Medulla oblongata (tissue), 1 donor: ENCODE data around the gene PPP6R3.
A peak's percentile ranks its signal among the peaks of the same experiment; 100 is the strongest.
"Not testable (repeated sequence)": the region's sequence is repeated elsewhere in the genome, so short reads cannot be mapped to it uniquely, and the experiment has no call there.

Source experiments
- DNase-seq: peaks from one replicate; pipeline ENCODE4 v3.0.0-alpha.2; 2015; ENCODE audit errors: extremely low spot score

PPP6R3 gene

DNA sequence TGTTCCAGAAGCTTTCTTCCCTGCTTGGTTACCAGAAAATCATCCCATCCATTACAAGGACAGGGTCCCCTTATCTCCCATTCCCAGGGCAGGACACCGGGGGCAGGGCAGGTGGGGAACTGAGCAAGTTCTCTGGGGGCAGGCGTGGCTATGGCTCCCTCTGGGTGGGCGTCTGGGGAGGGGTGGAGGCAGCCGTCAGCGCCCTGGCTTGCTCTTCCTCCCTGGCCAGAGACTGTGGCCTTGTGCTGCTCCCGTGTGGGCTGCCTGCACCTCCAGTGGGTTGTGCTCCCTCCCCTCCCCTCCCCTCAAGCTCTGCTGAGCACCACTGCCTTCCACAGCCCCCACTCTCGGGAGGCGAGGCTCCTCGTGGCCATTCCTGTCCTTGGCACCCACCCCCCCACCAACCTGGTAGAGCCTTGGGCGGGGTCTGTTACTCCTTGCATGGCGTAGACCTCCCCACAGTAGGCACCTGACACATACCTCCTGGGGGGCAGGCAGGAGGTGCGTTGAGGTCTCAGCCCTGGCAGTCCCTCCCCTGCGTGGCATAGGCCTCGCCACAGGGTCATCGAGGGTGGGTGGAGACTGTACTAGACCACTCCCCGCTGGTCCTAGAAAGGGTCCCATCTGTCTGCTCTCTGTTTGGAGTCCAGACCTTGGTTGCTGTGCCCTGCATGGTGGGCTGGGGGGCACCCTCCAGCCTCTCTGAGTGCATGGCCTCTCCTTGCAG lies 24.2 kb upstream of the PPP6R3 start:
- no peak for DNase-seq

DNA sequence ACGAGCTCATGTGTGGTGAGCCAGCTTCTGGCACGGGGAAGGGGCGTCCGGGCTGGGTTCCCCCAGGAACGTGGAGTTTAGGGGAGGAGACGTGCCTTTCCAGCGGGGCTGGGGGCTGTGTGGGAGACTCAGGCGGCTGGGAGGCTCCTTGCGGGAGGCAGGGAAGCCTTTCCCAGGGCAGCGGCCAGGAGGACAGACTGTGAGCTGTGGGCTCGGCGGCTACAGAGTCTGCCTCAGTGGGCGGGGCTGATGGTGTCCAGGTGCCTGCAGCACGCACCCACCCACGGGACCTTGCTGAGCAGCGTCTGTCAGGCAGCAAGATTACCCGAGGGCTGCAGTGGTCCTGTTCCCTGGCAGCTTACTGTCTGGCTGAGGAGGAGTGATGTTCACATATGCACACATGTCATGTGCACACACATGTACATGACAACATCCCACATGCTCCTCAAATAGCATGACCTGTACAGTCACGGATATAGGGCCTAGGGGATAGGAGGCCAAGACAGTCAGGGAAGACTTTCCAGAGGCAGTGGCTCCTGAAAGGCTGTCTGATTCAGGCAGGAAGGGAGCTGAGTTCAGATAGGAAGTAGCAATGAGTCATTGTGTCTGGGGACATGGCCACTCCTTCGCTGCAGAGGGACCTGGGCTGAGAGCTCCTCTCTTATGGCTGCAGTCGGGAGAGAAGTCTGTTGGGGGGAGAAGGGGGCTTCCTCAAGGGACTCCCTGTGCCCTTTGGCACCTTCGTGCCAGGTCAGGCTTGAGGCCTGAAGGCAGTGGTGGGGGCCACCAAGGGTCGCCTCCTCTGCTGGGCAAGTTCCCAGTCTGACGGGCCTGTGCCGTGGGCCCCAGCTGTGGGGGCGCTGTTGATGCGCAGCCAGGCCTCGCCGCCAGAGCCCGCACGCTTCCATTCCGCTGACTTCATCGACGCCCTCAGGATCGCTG lies 23.3 kb upstream of the PPP6R3 start:
- DNase-seq, result no peak

DNA sequence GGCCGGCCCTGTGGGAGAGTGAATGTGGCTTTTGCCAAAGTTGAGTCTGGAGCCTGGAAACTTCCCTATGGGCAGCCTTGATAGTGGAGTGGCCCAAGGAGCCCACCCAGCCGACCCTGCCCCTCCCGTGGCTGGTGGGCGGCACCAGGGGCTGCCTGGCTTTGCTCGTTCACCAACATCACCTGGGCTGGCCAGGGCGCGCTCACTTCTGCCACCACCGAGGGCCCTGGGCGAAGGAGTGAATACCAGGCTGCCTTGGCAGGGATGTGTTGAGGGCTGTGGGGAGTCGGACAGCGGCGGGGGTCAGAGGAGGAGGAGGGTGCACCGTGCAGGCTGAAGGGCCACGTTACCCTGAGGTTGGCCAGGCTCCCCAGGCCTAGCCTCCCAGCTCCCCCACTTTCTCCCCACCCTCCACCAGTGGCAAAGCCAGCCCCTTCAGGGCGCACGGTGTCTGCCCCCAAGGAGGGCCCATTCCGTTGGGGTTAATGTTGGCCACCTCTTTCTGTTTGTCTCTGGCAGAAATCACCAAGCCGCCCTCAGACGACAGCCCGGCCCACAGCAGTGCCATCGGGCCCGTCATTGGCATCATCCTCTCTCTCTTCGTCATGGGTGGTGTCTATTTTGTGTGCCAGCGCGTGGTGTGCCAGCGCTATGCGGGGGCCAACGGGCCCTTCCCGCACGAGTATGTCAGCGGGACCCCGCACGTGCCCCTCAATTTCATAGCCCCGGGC lies 22.5 kb upstream of the PPP6R3 start:
- DNase-seq, result no peak

DNA sequence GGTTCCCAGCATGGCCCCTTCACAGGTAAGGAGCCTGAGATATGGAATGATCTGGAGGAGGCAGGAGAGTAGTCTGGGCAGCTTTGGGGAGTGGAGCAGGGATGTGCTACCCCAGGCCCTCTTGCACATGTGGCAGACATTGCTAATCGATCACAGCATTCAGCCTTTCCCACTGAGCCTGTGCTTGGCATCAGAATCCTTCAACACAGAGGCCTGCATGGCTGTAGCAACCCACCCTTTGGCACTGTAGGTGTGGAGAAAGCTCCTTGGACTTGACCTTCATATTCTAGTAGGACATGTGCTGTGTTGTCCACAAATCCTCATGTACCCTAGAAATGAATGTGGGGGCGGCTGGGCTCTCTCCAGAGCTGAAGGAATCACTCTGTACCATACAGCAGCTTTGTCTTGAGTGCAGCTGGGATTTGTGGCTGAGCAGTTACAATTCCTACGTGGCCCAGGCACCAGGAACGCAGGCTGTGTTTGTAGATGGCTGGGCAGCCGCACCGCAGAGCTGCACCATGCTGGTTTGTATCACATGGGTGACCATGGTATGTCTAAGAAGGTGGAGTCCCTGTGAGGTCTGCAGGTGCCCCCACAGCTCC lies 21.8 kb upstream of the PPP6R3 start:
- DNase-seq, result no peak

DNA sequence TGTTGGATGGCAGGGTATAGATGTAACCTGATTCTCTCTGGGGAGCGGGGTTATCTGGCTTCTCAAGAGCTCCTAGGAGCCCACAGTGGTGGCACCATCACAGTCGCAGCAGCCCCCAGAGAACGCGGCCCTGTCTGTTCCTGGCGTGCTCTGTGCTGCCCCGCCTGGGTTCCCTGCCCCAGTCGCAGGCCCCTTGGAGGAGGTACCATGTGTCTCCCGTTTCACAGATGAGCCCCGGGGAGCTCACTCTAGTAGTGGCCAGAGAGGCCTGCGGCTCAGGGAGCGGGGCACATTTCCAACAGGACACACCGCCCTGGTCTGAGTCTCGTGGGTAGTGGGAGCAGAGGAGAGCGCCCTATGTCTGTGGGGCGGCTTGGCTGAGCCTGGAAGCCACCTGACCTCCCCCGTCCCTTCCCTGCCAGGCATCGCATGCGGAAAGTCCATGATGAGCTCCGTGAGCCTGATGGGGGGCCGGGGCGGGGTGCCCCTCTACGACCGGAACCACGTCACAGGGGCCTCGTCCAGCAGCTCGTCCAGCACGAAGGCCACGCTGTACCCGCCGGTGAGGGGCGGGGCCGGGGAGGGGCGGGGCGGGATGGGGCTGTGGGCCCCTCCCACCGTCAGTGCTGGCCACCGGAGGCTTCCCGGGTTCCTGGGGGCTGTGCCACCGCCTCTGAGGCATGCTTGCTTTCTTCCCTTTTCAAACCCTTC lies 21.0 kb upstream of the PPP6R3 start:
- no peak for DNase-seq

DNA sequence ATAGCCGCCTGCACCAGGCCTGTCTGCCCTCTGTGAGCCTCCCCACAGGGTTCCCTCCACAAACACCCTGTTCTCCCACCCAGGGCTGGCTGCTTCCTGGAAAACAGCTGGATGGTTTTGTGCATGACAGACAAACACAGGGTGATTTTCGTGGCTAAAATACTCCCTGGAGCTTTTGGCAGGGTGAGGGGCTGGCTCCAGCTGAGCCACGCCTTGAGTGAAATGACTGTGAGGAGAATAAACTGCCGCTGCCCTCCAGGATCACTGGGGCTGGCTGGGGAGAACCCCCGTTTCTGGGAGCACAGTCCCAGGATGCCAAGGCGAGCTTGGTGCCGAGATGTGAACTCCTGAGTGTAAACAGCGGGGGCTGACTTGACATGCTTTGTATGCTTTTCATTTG lies 20.3 kb upstream of the PPP6R3 start:
- no peak for DNase-seq

DNA sequence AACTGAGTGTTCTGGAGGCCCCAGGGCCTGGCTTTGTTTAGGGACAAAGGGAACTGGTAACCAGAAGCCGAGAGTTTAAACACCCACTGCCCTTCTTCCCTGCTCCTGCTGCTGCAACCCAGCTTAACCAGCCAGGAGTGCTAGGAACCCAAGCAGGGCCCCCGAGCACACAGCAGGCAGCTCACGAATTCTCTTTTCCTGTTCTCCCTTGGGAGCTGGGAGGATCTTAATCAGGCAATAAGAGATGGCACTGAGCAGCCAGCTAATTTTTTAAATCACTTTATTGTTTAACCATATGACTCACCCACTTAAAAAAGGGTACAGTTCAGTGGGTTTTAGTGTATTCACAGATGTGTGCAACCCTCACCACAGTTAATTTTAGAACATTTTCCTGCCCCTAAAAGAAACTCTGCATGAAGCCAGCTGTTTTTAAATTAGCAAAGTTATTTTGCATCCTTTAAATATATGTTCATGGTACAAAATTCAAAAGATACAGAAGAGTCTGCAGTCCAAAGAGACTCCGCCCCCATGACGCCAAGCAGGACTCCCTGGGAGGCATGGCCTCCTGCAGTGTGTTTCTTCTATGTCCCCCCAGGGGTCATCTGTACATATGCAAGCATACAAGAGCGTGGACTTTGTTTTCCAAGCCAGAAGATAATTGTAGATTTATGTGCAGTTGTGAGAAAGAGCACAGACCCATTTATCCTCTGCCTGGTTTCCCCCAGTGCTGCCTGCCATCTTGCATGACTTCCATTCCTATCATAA lies 18.9 kb upstream of the PPP6R3 start:
- DNase-seq, result no peak

DNA sequence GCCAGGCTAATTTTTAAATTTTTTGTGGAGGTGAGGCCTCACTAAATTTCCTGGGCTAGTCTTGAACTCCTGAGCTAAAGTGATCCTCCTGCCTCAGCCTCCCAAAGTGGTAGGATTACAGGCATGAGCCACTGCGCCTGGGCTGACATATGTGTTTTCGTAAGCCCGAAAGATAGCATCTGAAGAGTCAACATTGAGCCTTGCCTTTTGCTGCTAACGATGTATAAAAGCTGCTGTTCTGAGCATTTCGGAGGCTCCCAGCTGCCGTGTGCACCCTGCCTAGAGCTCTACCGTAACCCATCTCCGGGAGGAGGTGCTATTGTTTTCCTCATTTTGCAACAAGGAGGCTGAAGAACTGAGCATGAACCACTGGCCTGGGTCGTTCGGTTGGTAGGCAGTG lies 18.1 kb upstream of the PPP6R3 start:
- no peak for DNase-seq

DNA sequence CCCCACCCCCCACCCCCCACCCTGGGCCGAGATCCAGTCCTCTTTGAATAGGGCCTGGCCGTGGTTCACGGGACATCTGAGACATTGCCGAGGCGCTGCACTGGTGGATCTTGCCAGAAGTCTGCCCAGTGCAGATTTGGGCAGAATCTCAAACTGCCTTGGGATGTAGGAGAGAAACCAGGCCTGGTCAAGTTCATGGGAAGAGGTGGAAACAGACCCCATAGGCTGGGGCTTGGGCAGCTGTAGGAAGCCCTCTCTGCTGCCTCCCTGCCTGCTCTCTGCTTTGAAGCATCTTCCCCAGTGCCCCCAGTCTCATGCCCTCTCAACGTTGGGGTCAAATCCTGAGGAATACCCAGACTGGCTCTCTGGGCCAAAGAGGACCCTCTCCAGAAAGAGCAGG lies 16.0 kb upstream of the PPP6R3 start:
- DNase-seq, result no peak

DNA sequence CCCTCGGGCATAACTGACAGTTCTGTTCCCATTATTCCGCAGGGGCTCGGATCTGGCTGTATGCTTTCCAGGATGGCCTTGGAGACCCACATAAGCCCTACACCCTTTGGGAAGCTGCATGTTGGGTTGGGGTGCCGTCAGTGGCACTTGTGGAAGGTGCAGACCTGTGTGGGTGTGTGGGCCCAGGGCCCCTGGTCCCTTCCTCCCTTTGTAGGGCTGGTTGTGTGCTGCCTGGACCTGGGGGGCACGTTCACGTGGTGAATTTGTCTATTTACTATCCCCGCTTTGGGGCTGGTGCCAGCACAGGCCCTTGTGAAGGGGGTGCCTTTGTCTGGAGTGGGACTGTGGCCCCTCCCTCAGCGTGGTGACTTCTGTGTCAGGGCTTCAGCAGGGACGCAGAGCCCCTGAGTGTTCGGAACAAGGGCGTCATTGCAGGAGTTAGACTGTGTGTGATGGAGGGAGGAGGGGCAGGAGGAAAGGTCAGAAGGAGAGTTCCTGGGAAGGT lies 15.0 kb upstream of the PPP6R3 start:
- DNase-seq, result no peak

DNA sequence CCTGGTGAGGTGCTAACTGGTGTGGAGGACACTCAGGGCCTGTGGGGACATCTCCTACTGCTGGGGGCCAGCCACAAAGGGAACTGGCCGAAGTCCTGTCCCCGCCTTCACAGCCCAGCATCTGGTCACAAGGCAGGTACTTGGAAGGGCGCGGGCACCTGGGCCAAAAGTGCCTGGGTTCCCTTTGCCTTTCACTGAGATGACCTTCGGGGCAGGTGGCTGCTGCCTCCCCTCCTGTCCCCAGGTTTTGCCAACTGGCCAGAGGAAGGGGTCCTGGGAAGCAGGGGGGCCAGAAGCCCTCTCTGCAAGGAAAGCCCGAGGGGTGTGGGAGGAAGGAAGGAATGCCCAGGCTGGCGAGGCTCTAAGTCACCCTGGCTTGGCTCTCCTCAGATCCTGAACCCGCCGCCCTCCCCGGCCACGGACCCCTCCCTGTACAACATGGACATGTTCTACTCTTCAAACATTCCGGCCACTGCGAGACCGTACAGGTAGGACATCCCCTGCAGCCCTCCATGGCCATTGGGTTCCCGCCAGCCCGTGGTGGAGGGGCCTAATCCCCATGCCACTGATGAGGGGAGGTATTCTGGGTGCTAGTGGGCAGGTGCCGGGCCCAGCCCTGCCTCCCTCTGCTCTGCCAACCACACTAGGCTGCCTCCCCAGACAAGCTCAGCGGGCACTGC lies 14.4 kb upstream of the PPP6R3 start:
- no peak for DNase-seq

DNA sequence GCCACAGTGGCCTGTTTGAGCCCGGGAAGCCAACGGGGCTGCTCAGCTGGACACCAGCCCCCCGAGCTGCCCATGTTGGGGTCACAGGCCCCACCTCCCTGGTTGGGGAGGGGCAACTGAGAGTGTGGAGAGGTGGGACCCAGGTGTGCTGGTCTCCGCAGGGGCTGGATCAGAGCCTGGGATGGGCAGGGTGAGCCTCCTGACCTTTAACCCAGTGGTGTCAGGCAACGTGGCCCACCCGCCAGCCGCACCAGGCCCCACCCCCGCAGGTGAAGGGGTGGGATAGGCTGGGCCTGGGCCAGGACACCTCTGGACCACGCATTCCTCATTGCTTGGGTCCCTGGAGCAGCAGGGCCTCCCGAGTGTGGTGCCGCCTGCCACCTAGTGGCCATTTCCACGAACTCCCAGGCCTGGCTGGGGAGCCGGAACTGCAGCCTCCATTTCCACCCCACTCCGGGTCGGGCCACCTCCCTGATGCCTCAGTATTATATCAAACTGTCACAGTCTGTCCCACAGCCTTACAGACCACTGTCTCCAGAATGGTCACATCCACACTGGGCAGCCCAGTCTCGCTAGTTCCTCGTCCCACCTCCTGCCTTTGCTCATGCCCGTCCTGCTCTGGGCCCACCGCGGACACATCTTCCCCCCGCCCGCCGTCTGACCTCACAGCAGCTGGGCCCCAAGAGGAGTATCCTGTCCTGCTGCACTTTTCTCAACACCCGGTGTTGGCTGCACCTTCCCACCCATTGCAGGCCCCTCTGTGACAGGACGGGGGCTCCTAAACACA lies 13.3 kb upstream of the PPP6R3 start:
- DNase-seq, result peak; percentile 78

DNA sequence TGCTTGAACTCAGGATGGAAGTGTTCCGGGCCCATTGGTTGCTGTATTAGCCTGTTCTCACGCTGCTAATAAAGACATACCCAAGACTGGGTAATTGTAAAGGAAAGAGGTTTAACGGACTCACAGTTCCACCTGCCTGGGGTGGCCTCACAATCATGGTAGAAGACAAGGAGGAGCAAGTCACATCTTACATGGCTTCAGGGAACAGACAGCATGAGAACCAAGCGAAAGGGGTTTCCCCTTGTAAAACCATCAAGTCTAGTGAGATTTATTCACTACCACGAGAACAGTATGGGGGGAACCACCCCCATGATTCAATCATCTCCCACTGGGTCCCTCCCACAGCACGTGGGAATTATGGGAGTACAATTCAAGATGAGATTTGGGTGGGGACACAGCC lies 12.6 kb upstream of the PPP6R3 start:
- not testable (repeated sequence) for DNase-seq

DNA sequence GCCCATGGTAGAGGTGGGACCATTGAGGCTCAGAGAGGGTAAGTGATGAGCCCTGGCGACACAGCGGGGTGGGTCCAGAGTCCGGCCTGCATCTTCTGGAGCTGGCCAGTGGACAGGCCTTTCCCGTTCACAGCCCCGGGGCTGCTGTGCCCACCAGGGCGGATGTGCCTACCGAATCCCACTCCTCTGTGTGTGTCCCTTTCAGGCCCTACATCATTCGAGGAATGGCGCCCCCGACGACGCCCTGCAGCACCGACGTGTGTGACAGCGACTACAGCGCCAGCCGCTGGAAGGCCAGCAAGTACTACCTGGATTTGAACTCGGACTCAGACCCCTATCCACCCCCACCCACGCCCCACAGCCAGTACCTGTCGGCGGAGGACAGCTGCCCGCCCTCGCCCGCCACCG lies 11.9 kb upstream of the PPP6R3 start:
- no peak for DNase-seq

DNA sequence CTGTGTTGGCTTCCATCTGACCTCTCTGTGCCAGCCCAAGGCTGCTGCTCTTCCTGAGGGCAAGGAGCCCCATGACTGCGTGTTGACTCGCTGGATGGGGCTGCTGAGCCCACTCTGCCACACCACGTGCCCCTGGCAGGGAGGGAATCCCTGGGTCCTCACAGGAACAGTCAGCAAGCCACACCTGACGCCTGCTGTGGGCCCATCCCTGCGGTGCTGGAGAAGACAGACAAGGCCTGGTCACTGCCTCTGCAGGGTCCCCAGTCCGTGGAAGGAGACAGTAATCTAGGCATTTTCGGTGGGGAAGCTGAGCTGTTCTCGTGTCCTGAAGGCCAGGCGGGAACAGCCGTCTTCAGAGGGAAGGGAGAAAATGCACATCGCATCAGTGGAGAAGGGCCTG lies 10.6 kb upstream of the PPP6R3 start:
- DNase-seq, result no peak

DNA sequence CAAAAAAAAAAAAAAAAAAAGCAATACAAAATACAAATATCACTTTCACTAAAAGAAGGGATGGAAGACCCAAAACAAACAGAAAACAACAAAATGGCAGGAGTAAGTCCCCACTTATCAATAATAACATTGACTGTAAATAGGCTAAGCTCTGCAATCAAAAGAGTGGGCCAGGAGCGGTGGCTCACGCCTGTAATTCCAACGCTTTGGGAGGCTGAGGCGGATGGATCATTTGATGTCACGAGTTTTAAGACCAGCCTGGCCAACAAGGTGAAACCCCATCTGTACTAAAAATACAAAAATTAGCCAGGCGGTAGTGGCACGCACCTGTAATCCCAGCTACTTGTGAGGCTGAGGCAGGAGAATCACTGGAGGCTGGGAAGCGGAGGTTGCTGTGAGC lies 9.8 kb upstream of the PPP6R3 start:
- no peak for DNase-seq

DNA sequence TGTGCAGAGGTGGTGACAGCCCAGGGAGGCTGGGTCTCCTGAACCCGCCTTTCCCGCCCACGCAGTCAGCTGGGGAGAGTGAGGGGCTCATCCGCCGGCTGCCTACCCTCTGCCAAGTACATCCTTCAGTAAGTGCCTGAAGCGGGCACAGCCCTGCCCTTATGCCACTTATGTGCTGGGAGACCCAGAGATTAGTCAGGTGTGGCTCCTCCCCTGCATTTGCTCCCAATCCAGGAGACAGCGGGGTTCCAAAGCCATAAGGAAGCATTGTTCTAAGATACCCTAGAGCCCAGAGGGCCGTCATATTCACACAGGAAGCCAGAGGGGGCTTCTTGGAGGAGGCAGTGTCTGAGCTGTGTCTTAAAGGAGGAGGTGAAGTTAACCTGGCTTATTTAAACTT lies 5.8 kb upstream of the PPP6R3 start:
- no peak for DNase-seq

DNA sequence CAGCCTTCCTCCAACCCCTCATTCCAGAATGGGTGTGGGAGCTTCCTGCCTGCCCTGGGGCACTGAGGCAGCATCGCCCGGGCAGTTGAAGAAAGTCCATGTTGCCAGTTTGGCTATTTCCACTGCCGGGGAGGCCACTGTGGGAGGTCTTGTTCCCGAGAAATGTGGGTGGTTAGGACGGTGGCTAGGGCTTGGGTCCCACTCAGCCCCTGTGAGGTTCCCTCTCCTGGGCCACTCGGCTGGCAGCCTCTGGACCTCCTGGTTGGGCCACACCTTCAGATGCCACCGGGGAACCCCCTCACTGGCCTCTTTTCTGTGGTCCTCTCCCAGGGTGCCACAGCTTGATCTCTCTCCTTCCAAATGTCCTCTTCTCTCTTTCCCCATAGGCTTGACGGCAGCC lies 5.1 kb upstream of the PPP6R3 start:
- no peak for DNase-seq
